ENCODE results near the gene TIGAR.

The TIGAR gene

GRCh38 chr12:4297617-4298016 is 23.4 kb upstream of the TIGAR start:
- no peak for ATAC-seq
- TF ChIP-seq ZNF8 (CRISPR knock-in tag; IDR thresholded peaks at IDR 0.05) (no peak), PATZ1 (CRISPR knock-in tag; IDR thresholded peaks at IDR 0.05; ENCODE audit: borderline replicate concordance) (no peak), ZC3H10 (CRISPR knock-in tag; IDR thresholded peaks at IDR 0.05) (no peak), BACH2 (CRISPR knock-in tag; IDR thresholded peaks at IDR 0.05; ENCODE audit: borderline replicate concordance) (no peak)

- no peak for TF ChIP-seq ZNF8 (CRISPR knock-in tag; IDR thresholded peaks at IDR 0.05)
- TF ChIP-seq ESRRG (CRISPR knock-in tag; IDR thresholded peaks at IDR 0.05): no peak
- no peak for TF ChIP-seq ZC3H10 (CRISPR knock-in tag; IDR thresholded peaks at IDR 0.05)
- no peak for TF ChIP-seq ISL1 (CRISPR knock-in tag; IDR thresholded peaks at IDR 0.05)
- TF ChIP-seq CSRNP3 (CRISPR knock-in tag; IDR thresholded peaks at IDR 0.05): no peak
- no peak for TF ChIP-seq ARNTL (CRISPR knock-in tag; IDR thresholded peaks at IDR 0.05; ENCODE audit: borderline replicate concordance, low read depth)
- TF ChIP-seq ZNF70 (CRISPR knock-in tag; IDR thresholded peaks at IDR 0.05): no peak
- TF ChIP-seq RARB (CRISPR knock-in tag; IDR thresholded peaks at IDR 0.05): no peak
- no peak for TF ChIP-seq ZFP3 (CRISPR knock-in tag; IDR thresholded peaks at IDR 0.05)
- no peak for TF ChIP-seq TOX (CRISPR knock-in tag; IDR thresholded peaks at IDR 0.05; ENCODE audit: borderline replicate concordance)
- TF ChIP-seq BACH2 (CRISPR knock-in tag; IDR thresholded peaks at IDR 0.05; ENCODE audit: borderline replicate concordance): no peak
- no peak for TF ChIP-seq TSHZ2 (CRISPR knock-in tag; IDR thresholded peaks at IDR 0.05)
- TF ChIP-seq SNAI2 (CRISPR knock-in tag; IDR thresholded peaks at IDR 0.05): no peak
- TF ChIP-seq ZFP30 (CRISPR knock-in tag; IDR thresholded peaks at IDR 0.05): no peak
- no peak for TF ChIP-seq TCF4 (CRISPR knock-in tag; IDR thresholded peaks at IDR 0.05; ENCODE audit: borderline replicate concordance)
- TF ChIP-seq OSR1 (CRISPR knock-in tag; IDR thresholded peaks at IDR 0.05): no peak
- no peak for TF ChIP-seq POU6F1 (CRISPR knock-in tag; IDR thresholded peaks at IDR 0.05; ENCODE audit: borderline replicate concordance, low read depth)
- no peak for TF ChIP-seq CREB5 (CRISPR knock-in tag; IDR thresholded peaks at IDR 0.05; ENCODE audit: low read depth)
- ATAC-seq: no peak
These were observed 20.1 kb upstream of the TIGAR start for GRCh38 chr12:4300883-4301282.

GRCh38 chr12:4301932-4302501 is 19.0 kb upstream of the TIGAR start:
- no peak for ATAC-seq
- TF ChIP-seq CSRNP3 (CRISPR knock-in tag; IDR thresholded peaks at IDR 0.05) (no peak), ZNF565 (CRISPR knock-in tag; conservative IDR thresholded peaks at IDR 0.05; ENCODE audit: low read depth) (no peak), OSR1 (CRISPR knock-in tag; IDR thresholded peaks at IDR 0.05) (no peak), TOX (CRISPR knock-in tag; IDR thresholded peaks at IDR 0.05; ENCODE audit: borderline replicate concordance) (no peak), TSHZ2 (CRISPR knock-in tag; IDR thresholded peaks at IDR 0.05) (no peak), CREB5 (CRISPR knock-in tag; IDR thresholded peaks at IDR 0.05; ENCODE audit: low read depth) (no peak), BACH2 (CRISPR knock-in tag; IDR thresholded peaks at IDR 0.05; ENCODE audit: borderline replicate concordance) (no peak), CSDC2 (CRISPR knock-in tag; IDR thresholded peaks at IDR 0.05) (no peak), ARNTL (CRISPR knock-in tag; IDR thresholded peaks at IDR 0.05; ENCODE audit: borderline replicate concordance, low read depth) (no peak), ESRRG (CRISPR knock-in tag; IDR thresholded peaks at IDR 0.05) (no peak), GLIS3 (CRISPR knock-in tag; IDR thresholded peaks at IDR 0.05) (no peak), RARB (CRISPR knock-in tag; IDR thresholded peaks at IDR 0.05) (no peak), ZC3H10 (CRISPR knock-in tag; IDR thresholded peaks at IDR 0.05) (no peak)
